Trophoblast cell (in vitro differentiated cells and primary cell): ENCODE data around the gene SLC39A10.

ENCODE experiments used
- DNase-seq, 2 donors: peaks; one replicate each; pipeline ENCODE4 v3.0.0-alpha.2; 2016
- H2AFZ ChIP-seq: 2 replicates; pipeline ENCODE4 v1.6.1; 2013; ENCODE audit warnings: low read length, moderate library complexity, mild to moderate bottlenecking; ENCODE audit not compliant: insufficient read depth, poor library complexity
- H2AK5ac ChIP-seq: 2 replicates; pipeline ENCODE4 v1.6.1; 2013; ENCODE audit warnings: mild to moderate bottlenecking, low read length
- H2BK120ac ChIP-seq: 2 replicates; pipeline ENCODE4 v1.6.1; 2013; ENCODE audit warnings: low read length, mild to moderate bottlenecking, moderate library complexity; ENCODE audit not compliant: insufficient read depth, poor library complexity
- H2BK12ac ChIP-seq: 2 replicates; pipeline ENCODE4 v1.6.1; 2013; ENCODE audit warnings: mild to moderate bottlenecking, low read length, moderate library complexity
- H2BK5ac ChIP-seq: 2 replicates; pipeline ENCODE4 v1.6.1; 2013; ENCODE audit warnings: low read length, low read depth, moderate library complexity, mild to moderate bottlenecking; ENCODE audit not compliant: poor library complexity
- H3K14ac ChIP-seq: 2 replicates; pipeline ENCODE4 v1.6.1; 2013; ENCODE audit warnings: mild to moderate bottlenecking, low read length
- H3K18ac ChIP-seq: 2 replicates; pipeline ENCODE4 v1.6.1; 2013; ENCODE audit warnings: mild to moderate bottlenecking, low read length
- H3K23ac ChIP-seq: 2 replicates; pipeline ENCODE4 v1.6.1; 2013; ENCODE audit warnings: low read length
- H3K27ac ChIP-seq: 2 replicates; pipeline ENCODE4 v1.5.1; 2013; ENCODE audit warnings: low read depth, mild to moderate bottlenecking, inconsistent platforms, low read length, moderate library complexity
- H3K27me3 ChIP-seq: 2 replicates; pipeline ENCODE4 v1.6.1; 2013; ENCODE audit warnings: inconsistent platforms, mild to moderate bottlenecking, low read length, moderate library complexity; ENCODE audit not compliant: insufficient read depth
- H3K36me3 ChIP-seq, 2 experiments: 1 replicate in 1 of 2; 2 replicates in 1 of 2; pipeline ENCODE4 v1.6.1; 2013; ENCODE audit warnings: low read length in 2 of 2, mild to moderate bottlenecking in 2 of 2, moderate library complexity in 1 of 2; ENCODE audit not compliant: insufficient read depth in 2 of 2, control insufficient read depth in 1 of 2
- H3K4ac ChIP-seq: 2 replicates; pipeline ENCODE4 v1.6.1; 2013; ENCODE audit warnings: low read depth, mild to moderate bottlenecking, low read length, moderate library complexity
- H3K4me1 ChIP-seq, 2 experiments: 1 replicate in 1 of 2; 2 replicates in 1 of 2; pipeline ENCODE4 v1.6.1; 2013; ENCODE audit warnings: low read length in 2 of 2, mild to moderate bottlenecking in 2 of 2, moderate library complexity in 1 of 2; ENCODE audit not compliant: insufficient read depth in 2 of 2, control insufficient read depth in 1 of 2
- H3K4me2 ChIP-seq: 2 replicates; pipeline ENCODE4 v1.6.1; 2013; ENCODE audit warnings: inconsistent platforms, mild to moderate bottlenecking, low read length, moderate library complexity
- H3K4me3 ChIP-seq: 2 replicates; pipeline ENCODE4 v1.5.1; 2013; ENCODE audit warnings: mild to moderate bottlenecking, low read depth, low read length, inconsistent platforms
- H3K79me1 ChIP-seq: one replicate; pipeline ENCODE4 v1.6.1; 2013; ENCODE audit warnings: low read length
- H3K79me2 ChIP-seq: 2 replicates; pipeline ENCODE4 v1.6.1; 2013; ENCODE audit warnings: low read length, mild to moderate bottlenecking; ENCODE audit not compliant: control insufficient read depth, insufficient read depth, poor library complexity
- H3K9ac ChIP-seq: 2 replicates; pipeline ENCODE4 v1.6.1; 2013; ENCODE audit warnings: mild to moderate bottlenecking, low read length
- H3K9me3 ChIP-seq: 2 replicates; pipeline ENCODE4 v1.6.1; 2013; ENCODE audit warnings: low read depth, mild to moderate bottlenecking, control low read depth, inconsistent platforms, low read length; ENCODE audit not compliant: insufficient read depth
- H4K12ac ChIP-seq: 2 replicates; pipeline ENCODE4 v1.6.1; 2013; ENCODE audit warnings: low read depth, mild to moderate bottlenecking, low read length, moderate library complexity
- H4K8ac ChIP-seq: 2 replicates; pipeline ENCODE4 v1.6.1; 2013; ENCODE audit warnings: low read depth, mild to moderate bottlenecking, low read length, moderate library complexity
- H4K91ac ChIP-seq: one replicate; pipeline ENCODE4 v1.6.1; 2013; ENCODE audit warnings: low read depth, mild to moderate bottlenecking, low read length, moderate library complexity
- WGBS: extraction: QIAGEN DNeasy Blood & Tissue Kit; methylation state at CpG from one replicate; pipeline ENCODE4 v1.1.7; 2013; ENCODE audit warnings: missing lambda C conversion rate; ENCODE audit not compliant: insufficient read length, insufficient coverage; ENCODE audit errors: extremely low coverage; 5-methylcytosine and 5-hydroxymethylcytosine counted together

The SLC39A10 gene

DNA sequence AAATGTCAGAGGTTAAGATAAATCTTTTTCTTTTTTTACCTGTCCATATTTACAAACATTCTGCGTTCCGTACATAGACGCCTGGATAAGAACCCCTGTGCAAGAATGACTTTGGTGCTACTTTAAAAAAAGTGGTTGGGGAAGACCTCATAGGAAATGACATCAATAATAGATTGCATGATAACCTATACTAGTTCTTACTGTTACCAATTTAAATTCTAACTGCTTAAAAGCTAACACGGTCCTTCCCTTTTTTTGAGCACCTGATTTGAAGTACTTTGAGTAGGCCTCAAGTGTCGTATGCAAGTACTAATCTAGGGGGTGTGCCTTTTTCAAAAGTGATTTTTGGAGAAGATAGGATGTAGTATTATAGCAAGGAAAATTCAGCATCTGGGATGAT, 2.1 kb downstream of the SLC39A10 start:
- Histone ChIP-seq H3K23ac (no peak overlapping the region), H4K12ac (no peak overlapping the region), H2AK5ac (no peak overlapping the region), H3K4me3 (no peak overlapping the region), H4K91ac (no peak overlapping the region), H2BK120ac (no peak overlapping the region), H3K36me3 (no peaks in the 10 kb centered on the region), H3K27me3 (no peaks in the 10 kb centered on the region), H3K18ac (no peak overlapping the region), H2BK5ac (no peak overlapping the region), H3K9ac (no peak overlapping the region), H3K79me1 (peaks cover 11% of the 10 kb centered on the region), H3K4me1 (peaks cover 3% of the 10 kb centered on the region in 2 experiments), H3K4me2 (peak overlapping the region; percentile 60), H3K79me2 (peaks cover 11% of the 10 kb centered on the region), H2BK12ac (no peak overlapping the region), H4K8ac (no peak overlapping the region), H3K14ac (no peak overlapping the region), H3K4ac (no peak overlapping the region), H3K27ac (no peak overlapping the region), H2AFZ (no peak overlapping the region), H3K9me3 (no peaks in the 10 kb centered on the region)
- no CpG with 5 or more reads among the region's 5 CpGs for WGBS
- peak in 1 of 2 donors; percentile 21 for DNase-seq

DNA sequence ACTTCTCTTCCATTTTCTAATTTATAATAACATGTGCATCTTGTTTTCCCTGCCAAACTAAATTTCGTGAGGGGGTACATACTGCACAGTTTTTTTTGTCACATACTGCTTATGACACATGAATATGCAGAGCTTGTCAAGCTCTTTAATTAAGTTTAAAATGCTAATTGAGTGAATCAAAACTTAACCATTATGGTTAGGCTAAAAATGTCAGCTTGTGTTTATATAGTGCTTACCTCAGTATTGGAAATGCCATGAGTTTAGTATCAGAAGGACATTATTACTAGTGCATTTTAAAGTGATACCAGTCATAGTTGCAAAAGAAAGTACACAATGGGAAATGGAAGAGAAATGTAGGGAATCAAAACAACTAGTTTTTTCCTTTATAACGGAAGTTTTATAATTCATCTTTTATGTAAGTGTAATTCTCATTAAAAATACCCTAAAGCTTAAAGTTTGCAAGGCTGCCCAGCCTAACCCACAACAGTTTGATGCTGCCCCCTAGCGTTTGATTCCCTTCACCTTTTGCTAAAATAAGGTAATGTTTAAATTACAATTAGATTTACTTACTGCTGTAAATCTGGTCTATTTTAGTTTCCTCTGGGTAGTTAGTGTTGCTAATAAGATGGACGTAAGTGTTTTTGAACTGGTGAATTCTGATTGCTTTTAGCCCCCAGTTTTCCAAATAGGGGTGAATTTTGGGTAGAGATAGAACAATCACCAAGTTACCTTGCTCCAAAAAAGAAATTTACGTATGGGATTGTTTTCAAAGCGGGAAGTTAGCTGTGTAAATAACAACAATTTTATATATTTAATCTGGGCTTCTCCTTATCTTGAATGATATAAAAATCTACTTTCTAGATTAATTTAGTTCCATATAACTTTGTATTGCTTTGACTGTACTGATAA, 3.2 kb downstream of the SLC39A10 start:
- no peaks in the 10 kb centered on the region for H3K27me3 ChIP-seq
- H3K23ac ChIP-seq: no peak overlapping the region
- H3K27ac ChIP-seq: no peak overlapping the region
- no peak overlapping the region for H2AFZ ChIP-seq
- WGBS: no CpG with 5 or more reads among the region's 6 CpGs
- no peak overlapping the region for H4K8ac ChIP-seq
- no peak overlapping the region for H3K9ac ChIP-seq
- no peak overlapping the region for H3K4me3 ChIP-seq
- H2BK120ac ChIP-seq: no peak overlapping the region
- peak; percentile 66 to 89 for DNase-seq
- no peak overlapping the region for H3K4ac ChIP-seq
- H4K12ac ChIP-seq: no peak overlapping the region
- no peak overlapping the region for H4K91ac ChIP-seq
- peak overlapping the region; percentile 11 for H3K4me2 ChIP-seq
- no peak overlapping the region for H2AK5ac ChIP-seq
- H2BK5ac ChIP-seq: no peak overlapping the region
- H3K9me3 ChIP-seq: no peaks in the 10 kb centered on the region
- H3K4me1 ChIP-seq: peaks cover 3% of the 10 kb centered on the region in 2 experiments
- H3K36me3 ChIP-seq: no peaks in the 10 kb centered on the region
- peaks cover 11% of the 10 kb centered on the region for H3K79me1 ChIP-seq
- H3K79me2 ChIP-seq: peaks cover 11% of the 10 kb centered on the region
- no peak overlapping the region for H3K14ac ChIP-seq
- no peak overlapping the region for H2BK12ac ChIP-seq
- no peak overlapping the region for H3K18ac ChIP-seq

DNA sequence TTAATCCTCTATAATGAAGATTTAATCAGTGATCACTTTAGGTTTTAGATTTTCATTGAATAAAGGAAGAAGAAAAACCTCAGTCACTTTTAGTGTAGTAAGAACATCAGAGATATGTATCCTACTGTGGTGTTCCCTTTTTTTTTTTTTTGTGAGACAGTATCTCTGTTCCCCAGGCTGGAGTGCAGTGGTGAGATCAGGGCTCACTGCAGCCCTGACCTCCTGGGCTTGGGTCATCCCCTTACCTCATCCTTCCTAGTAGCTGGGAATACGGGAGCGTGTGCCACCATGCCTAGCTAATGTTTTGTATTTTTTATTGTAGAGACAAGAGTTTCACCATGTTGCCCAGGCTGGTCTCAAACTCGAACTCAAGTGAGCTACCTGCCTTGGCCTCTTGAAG, 5.1 kb downstream of the SLC39A10 start:
- Histone ChIP-seq H3K4ac (peak overlapping the region; percentile 27), H3K18ac (no peak overlapping the region), H3K79me1 (peaks cover 10% of the 10 kb centered on the region), H3K9ac (no peak overlapping the region), H2BK12ac (no peak overlapping the region), H3K27me3 (no peaks in the 10 kb centered on the region), H2BK5ac (no peak overlapping the region), H3K4me1 (no peaks in the 10 kb centered on the region), H4K12ac (peak overlapping the region; percentile 36), H3K79me2 (peaks cover 10% of the 10 kb centered on the region), H3K23ac (no peak overlapping the region), H2AFZ (no peak overlapping the region), H2AK5ac (no peak overlapping the region), H3K14ac (no peak overlapping the region), H3K4me3 (no peak overlapping the region), H3K9me3 (no peaks in the 10 kb centered on the region), H3K36me3 (no peaks in the 10 kb centered on the region), H4K8ac (peak overlapping the region; percentile 29), H2BK120ac (no peak overlapping the region), H4K91ac (no peak overlapping the region), H3K4me2 (no peak overlapping the region), H3K27ac (no peak overlapping the region)
- DNase-seq: peak in 1 of 2 donors; percentile 29
- WGBS: no CpG with 5 or more reads among the region's 3 CpGs

DNA sequence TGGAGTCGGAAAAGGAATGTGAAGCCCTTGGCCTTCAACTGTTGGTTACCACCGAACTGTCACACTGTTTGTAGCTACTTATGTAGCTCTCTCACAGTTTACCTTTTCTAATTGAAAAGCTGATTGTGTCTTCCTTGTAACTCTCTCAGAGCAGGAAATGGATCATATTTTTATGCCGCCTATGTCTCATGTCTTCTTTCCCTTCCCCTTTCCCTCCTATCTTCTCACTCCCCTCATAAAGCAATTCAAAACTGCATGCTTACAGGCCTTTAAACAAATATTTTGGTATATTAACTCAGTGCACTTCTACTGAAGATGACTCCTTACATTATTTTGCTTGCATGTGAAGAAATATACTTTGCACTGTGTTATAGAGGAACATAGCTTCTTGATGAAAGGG, 6.0 kb downstream of the SLC39A10 start:
- no peak overlapping the region for H2BK12ac ChIP-seq
- H2BK5ac ChIP-seq: no peak overlapping the region
- no peak overlapping the region for H2AK5ac ChIP-seq
- no CpG with 5 or more reads among the region's 3 CpGs for WGBS
- peaks cover 2% of the 10 kb centered on the region for H3K79me1 ChIP-seq
- no peak for DNase-seq
- H3K4me3 ChIP-seq: no peak overlapping the region
- no peak overlapping the region for H2AFZ ChIP-seq
- H3K27ac ChIP-seq: no peak overlapping the region
- no peak overlapping the region for H3K9ac ChIP-seq
- no peak overlapping the region for H3K23ac ChIP-seq
- H4K12ac ChIP-seq: no peak overlapping the region
- H3K9me3 ChIP-seq: no peaks in the 10 kb centered on the region
- H4K8ac ChIP-seq: no peak overlapping the region
- no peaks in the 10 kb centered on the region for H3K36me3 ChIP-seq
- H3K27me3 ChIP-seq: no peaks in the 10 kb centered on the region
- no peak overlapping the region for H3K4ac ChIP-seq
- no peak overlapping the region for H3K14ac ChIP-seq
- peaks cover 2% of the 10 kb centered on the region for H3K79me2 ChIP-seq
- H2BK120ac ChIP-seq: no peak overlapping the region
- H4K91ac ChIP-seq: no peak overlapping the region
- H3K18ac ChIP-seq: no peak overlapping the region
- no peak overlapping the region for H3K4me2 ChIP-seq
- H3K4me1 ChIP-seq: no peaks in the 10 kb centered on the region
